ENCODE measurements around the gene ENOX1.

ENOX1 gene

GRCh38 chr13:43776501-43777079 is 10.2 kb downstream of the ENOX1 start:
- DNase-seq: no peak
- H3K9me3 Mint-ChIP-seq: no peaks in the 10 kb centered on the region
- no peak for ATAC-seq (replicated peaks)
- no peak overlapping the region for H3K4me3 Mint-ChIP-seq
- no peaks in the 10 kb centered on the region for H3K36me3 Mint-ChIP-seq (ENCODE audit: insufficient read depth)
- H3K27me3 Mint-ChIP-seq: peaks cover 34 to 47% of the 10 kb centered on the region in 2 donors
- H3K4me1 Mint-ChIP-seq (ENCODE audit: low read depth in 2 of 2): no peaks in the 10 kb centered on the region
- no peak overlapping the region for H3K27ac Mint-ChIP-seq

- ATAC-seq (replicated peaks) (no peak), DNase-seq (no peak)
- H3K27ac Mint-ChIP-seq: no peak overlapping the region
- no peak overlapping the region for H3K4me3 Mint-ChIP-seq
- peaks cover 34 to 47% of the 10 kb centered on the region in 2 donors for H3K27me3 Mint-ChIP-seq
- no peaks in the 10 kb centered on the region for H3K4me1 Mint-ChIP-seq (ENCODE audit: low read depth in 2 of 2)
- H3K9me3 Mint-ChIP-seq: no peaks in the 10 kb centered on the region
- no peaks in the 10 kb centered on the region for H3K36me3 Mint-ChIP-seq (ENCODE audit: insufficient read depth)
These were observed 10.8 kb downstream of the ENOX1 start for GRCh38 chr13:43776006-43776405.

- no peaks in the 10 kb centered on the region for H3K9me3 Mint-ChIP-seq
- no peaks in the 10 kb centered on the region for H3K4me1 Mint-ChIP-seq (ENCODE audit: low read depth in 2 of 2)
- H3K36me3 Mint-ChIP-seq (ENCODE audit: insufficient read depth): no peaks in the 10 kb centered on the region
- ATAC-seq (replicated peaks) (no peak), DNase-seq (no peak)
- H3K27me3 Mint-ChIP-seq: peaks cover 32 to 34% of the 10 kb centered on the region in 2 donors
- H3K4me3 Mint-ChIP-seq: no peak overlapping the region
- no peak overlapping the region for H3K27ac Mint-ChIP-seq
These were observed 13.2 kb downstream of the ENOX1 start for GRCh38 chr13:43773602-43774001.

- Mint-ChIP-seq H3K27ac (no peak overlapping the region), H3K36me3 (ENCODE audit: insufficient read depth) (no peaks in the 10 kb centered on the region), H3K9me3 (no peaks in the 10 kb centered on the region), H3K27me3 (peaks cover 18 to 31% of the 10 kb centered on the region in 2 donors), H3K4me1 (ENCODE audit: low read depth in 2 of 2) (no peaks in the 10 kb centered on the region), H3K4me3 (no peak overlapping the region)
- DNase-seq: no peak
- no peak for ATAC-seq (replicated peaks)
These were observed 15.9 kb downstream of the ENOX1 start for GRCh38 chr13:43770871-43771270.

- Mint-ChIP-seq H3K27me3 (peaks cover 13 to 34% of the 10 kb centered on the region in 2 donors), H3K36me3 (ENCODE audit: insufficient read depth) (no peaks in the 10 kb centered on the region), H3K27ac (no peak overlapping the region), H3K4me3 (no peak overlapping the region), H3K9me3 (no peaks in the 10 kb centered on the region), H3K4me1 (ENCODE audit: low read depth in 2 of 2) (no peaks in the 10 kb centered on the region)
- ATAC-seq (replicated peaks) (no peak), DNase-seq (no peak)
These were observed 17.2 kb downstream of the ENOX1 start for GRCh38 chr13:43769529-43769928.

GRCh38 chr13:43767341-43767931 is 19.3 kb downstream of the ENOX1 start:
- H3K36me3 Mint-ChIP-seq (ENCODE audit: insufficient read depth): no peaks in the 10 kb centered on the region
- H3K4me3 Mint-ChIP-seq: no peak overlapping the region
- no peak for ATAC-seq (replicated peaks)
- no peak overlapping the region for H3K27ac Mint-ChIP-seq
- no peaks in the 10 kb centered on the region for H3K9me3 Mint-ChIP-seq
- no peak for DNase-seq
- H3K4me1 Mint-ChIP-seq (ENCODE audit: low read depth in 2 of 2): no peaks in the 10 kb centered on the region
- H3K27me3 Mint-ChIP-seq: peaks cover 18 to 37% of the 10 kb centered on the region in 2 donors

- no peaks in the 10 kb centered on the region for H3K36me3 Mint-ChIP-seq (ENCODE audit: insufficient read depth)
- DNase-seq (no peak), ATAC-seq (replicated peaks) (no peak)
- H3K9me3 Mint-ChIP-seq: no peaks in the 10 kb centered on the region
- no peak overlapping the region for H3K4me3 Mint-ChIP-seq
- no peak overlapping the region for H3K27ac Mint-ChIP-seq
- H3K27me3 Mint-ChIP-seq: peaks cover 18 to 37% of the 10 kb centered on the region in 2 donors
- no peaks in the 10 kb centered on the region for H3K4me1 Mint-ChIP-seq (ENCODE audit: low read depth in 2 of 2)
These were observed 20.0 kb downstream of the ENOX1 start for GRCh38 chr13:43766725-43767124.

GRCh38 chr13:43764349-43764748 is 22.4 kb downstream of the ENOX1 start:
- no peaks in the 10 kb centered on the region for H3K36me3 Mint-ChIP-seq (ENCODE audit: insufficient read depth)
- DNase-seq (no peak), ATAC-seq (replicated peaks) (no peak)
- H3K9me3 Mint-ChIP-seq: no peaks in the 10 kb centered on the region
- H3K4me3 Mint-ChIP-seq: no peak overlapping the region
- H3K27me3 Mint-ChIP-seq: peaks cover 19 to 47% of the 10 kb centered on the region in 2 donors
- no peaks in the 10 kb centered on the region for H3K4me1 Mint-ChIP-seq (ENCODE audit: low read depth in 2 of 2)
- H3K27ac Mint-ChIP-seq: no peak overlapping the region

- ATAC-seq (replicated peaks) (no peak), DNase-seq (no peak)
- Mint-ChIP-seq H3K4me1 (ENCODE audit: low read depth in 2 of 2) (no peaks in the 10 kb centered on the region), H3K27me3 (peaks cover 19 to 47% of the 10 kb centered on the region in 2 donors), H3K4me3 (no peak overlapping the region), H3K36me3 (ENCODE audit: insufficient read depth) (no peaks in the 10 kb centered on the region), H3K9me3 (no peaks in the 10 kb centered on the region), H3K27ac (no peak overlapping the region)
These were observed 23.5 kb downstream of the ENOX1 start for GRCh38 chr13:43763143-43763759.

- DNase-seq (no peak), ATAC-seq (replicated peaks) (no peak)
- H3K9me3 Mint-ChIP-seq: no peaks in the 10 kb centered on the region
- no peaks in the 10 kb centered on the region for H3K36me3 Mint-ChIP-seq (ENCODE audit: insufficient read depth)
- H3K4me1 Mint-ChIP-seq (ENCODE audit: low read depth in 2 of 2): no peaks in the 10 kb centered on the region
- no peak overlapping the region for H3K4me3 Mint-ChIP-seq
- H3K27me3 Mint-ChIP-seq: peaks cover 19 to 37% of the 10 kb centered on the region in 2 donors
- H3K27ac Mint-ChIP-seq: no peak overlapping the region
These were observed 25.0 kb downstream of the ENOX1 start for GRCh38 chr13:43761616-43762315.

- ATAC-seq (replicated peaks): no peak
- H3K27ac Mint-ChIP-seq: no peak overlapping the region
These were observed 26.5 kb downstream of the ENOX1 start for GRCh38 chr13:43760257-43760656.

GRCh38 chr13:43758834-43759233 is 27.9 kb downstream of the ENOX1 start:
- Mint-ChIP-seq H3K36me3 (ENCODE audit: insufficient read depth) (no peaks in the 10 kb centered on the region), H3K4me1 (ENCODE audit: low read depth in 2 of 2) (no peaks in the 10 kb centered on the region), H3K9me3 (no peaks in the 10 kb centered on the region), H3K27ac (no peak overlapping the region), H3K27me3 (peaks cover 24 to 39% of the 10 kb centered on the region in 2 donors), H3K4me3 (no peak overlapping the region)
- ATAC-seq (replicated peaks) (no peak), DNase-seq (no peak)

More at GRCh38 chr13:43760257-43760656, 26.5 kb downstream of the ENOX1 start:
- Mint-ChIP-seq H3K9me3 (no peaks in the 10 kb centered on the region), H3K4me1 (ENCODE audit: low read depth in 2 of 2) (no peaks in the 10 kb centered on the region), H3K36me3 (ENCODE audit: insufficient read depth) (no peaks in the 10 kb centered on the region), H3K4me3 (no peak overlapping the region), H3K27me3 (peaks cover 23 to 40% of the 10 kb centered on the region in 2 donors)
- DNase-seq: no peak

GRCh38 chr13:43757266-43757665 is 29.5 kb downstream of the ENOX1 start:
- Mint-ChIP-seq H3K27ac (no peak overlapping the region), H3K27me3 (peaks cover 20 to 29% of the 10 kb centered on the region in 2 donors), H3K4me1 (ENCODE audit: low read depth in 2 of 2) (no peaks in the 10 kb centered on the region), H3K4me3 (no peak overlapping the region), H3K9me3 (no peaks in the 10 kb centered on the region), H3K36me3 (ENCODE audit: insufficient read depth) (no peaks in the 10 kb centered on the region)
- ATAC-seq (replicated peaks) (no peak), DNase-seq (no peak)

GRCh38 chr13:43755844-43756243 is 30.9 kb downstream of the ENOX1 start:
- H3K4me1 Mint-ChIP-seq (ENCODE audit: low read depth in 2 of 2): no peaks in the 10 kb centered on the region
- DNase-seq: no peak
- H3K27ac Mint-ChIP-seq: no peak overlapping the region
- H3K27me3 Mint-ChIP-seq: peaks cover 20 to 28% of the 10 kb centered on the region in 2 donors
- no peak overlapping the region for H3K4me3 Mint-ChIP-seq
- no peak for ATAC-seq (replicated peaks)
- H3K9me3 Mint-ChIP-seq: no peaks in the 10 kb centered on the region
- H3K36me3 Mint-ChIP-seq (ENCODE audit: insufficient read depth): no peaks in the 10 kb centered on the region
